Ishikawa (cell line): ENCODE results near the gene PRKCZ.

Experiments
- CEBPB ChIP-seq: IDR thresholded peaks from 2 replicates; pipeline ENCODE4 v1.6.1; 2012
- EGR1 ChIP-seq: IDR thresholded peaks from 2 replicates; pipeline ENCODE4 v1.6.1; 2012
- EP300 ChIP-seq: IDR thresholded peaks from 2 replicates; pipeline ENCODE4 v1.6.1; 2012; ENCODE audit warnings: borderline replicate concordance
- FOXM1 ChIP-seq: IDR thresholded peaks from 2 replicates; pipeline ENCODE4 v1.6.1; 2012; ENCODE audit warnings: low read depth, borderline replicate concordance
- RAD21 ChIP-seq: IDR thresholded peaks from 2 replicates; pipeline ENCODE4 v1.6.1; 2012; ENCODE audit warnings: low read depth
- TAF1 ChIP-seq: IDR thresholded peaks from 2 replicates; pipeline ENCODE4 v1.6.1; 2012; ENCODE audit warnings: low read depth, mild to moderate bottlenecking
- YY1 ChIP-seq: IDR thresholded peaks from 2 replicates; pipeline ENCODE4 v1.6.1; 2012; ENCODE audit warnings: low read depth
- TF ChIP-seq, protein P1 (sequence below): IDR thresholded peaks from 2 replicates; pipeline ENCODE4 v1.6.1; 2012
- TF ChIP-seq, protein P2 (sequence below): IDR thresholded peaks from 2 replicates; pipeline ENCODE4 v1.6.1; 2012

DNA sequence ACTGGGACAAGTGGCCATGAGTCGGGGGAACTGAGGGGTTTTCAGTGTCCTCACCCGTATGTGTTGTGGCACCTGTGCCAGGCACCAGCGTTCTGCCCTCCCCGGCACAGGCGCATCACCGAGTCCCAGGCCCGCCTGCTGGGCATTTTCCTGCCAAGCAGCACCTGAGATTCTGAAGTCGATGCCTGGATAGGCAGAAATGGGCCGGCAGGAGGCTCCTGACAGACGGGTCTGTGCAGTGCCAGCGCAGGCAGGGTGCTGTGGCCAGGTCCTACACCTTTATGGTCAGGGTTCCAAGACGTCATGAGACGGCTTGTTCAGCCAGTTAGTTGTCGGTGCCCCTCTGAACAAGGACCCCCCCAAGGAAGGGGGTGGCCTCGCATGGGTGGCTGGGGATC is 133.7 kb downstream of the PRKCZ start:
- TF ChIP-seq, protein P1, sequence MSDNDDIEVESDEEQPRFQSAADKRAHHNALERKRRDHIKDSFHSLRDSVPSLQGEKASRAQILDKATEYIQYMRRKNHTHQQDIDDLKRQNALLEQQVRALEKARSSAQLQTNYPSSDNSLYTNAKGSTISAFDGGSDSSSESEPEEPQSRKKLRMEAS, result no peak
- no peak for TF ChIP-seq RAD21
- no peak for TF ChIP-seq EP300
- no peak for TF ChIP-seq FOXM1
- no peak for TF ChIP-seq TAF1
- TF ChIP-seq YY1, result no peak
- no peak for TF ChIP-seq CEBPB
- TF ChIP-seq, protein P2, sequence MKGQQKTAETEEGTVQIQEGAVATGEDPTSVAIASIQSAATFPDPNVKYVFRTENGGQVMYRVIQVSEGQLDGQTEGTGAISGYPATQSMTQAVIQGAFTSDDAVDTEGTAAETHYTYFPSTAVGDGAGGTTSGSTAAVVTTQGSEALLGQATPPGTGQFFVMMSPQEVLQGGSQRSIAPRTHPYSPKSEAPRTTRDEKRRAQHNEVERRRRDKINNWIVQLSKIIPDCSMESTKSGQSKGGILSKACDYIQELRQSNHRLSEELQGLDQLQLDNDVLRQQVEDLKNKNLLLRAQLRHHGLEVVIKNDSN, result no peak
- TF ChIP-seq EGR1, result no peak
